Effector memory CD8-positive, alpha-beta T cell (primary cell): ENCODE data around the gene TMPRSS6.
A peak's percentile ranks its signal among the peaks of the same experiment; 100 is the strongest.

ENCODE experiments used
- ATAC-seq: fragments of 150-1000 bp; cut with Tn5 transposase; replicated peaks from 2 replicates; pipeline ENCODE4 v1.10.0; 2021; ENCODE audit warnings: mild to moderate bottlenecking, moderate library complexity
- DNase-seq, 3 experiments: peaks; one replicate each; pipeline ENCODE4 v3.0.0; 2021
- H3K27ac Mint-ChIP-seq, 2 donors: one replicate each; pipeline ENCODE4 v1.8.0; 2022; ENCODE audit warnings: mild to moderate bottlenecking in 2 of 2, mixed read lengths in 2 of 2, moderate library complexity in 2 of 2
- H3K27me3 Mint-ChIP-seq, 2 donors: one replicate each; pipeline ENCODE4 v1.8.0; 2022; ENCODE audit warnings: mixed read lengths in 2 of 2
- H3K36me3 Mint-ChIP-seq: one replicate; pipeline ENCODE4 v1.8.0; 2022; ENCODE audit warnings: mild to moderate bottlenecking, moderate library complexity, mixed read lengths; ENCODE audit not compliant: insufficient read depth
- H3K4me1 Mint-ChIP-seq, 2 donors: one replicate each; pipeline ENCODE4 v1.8.0; 2022; ENCODE audit warnings: low read depth in 2 of 2, mixed read lengths in 2 of 2
- H3K4me3 Mint-ChIP-seq, 2 donors: one replicate each; pipeline ENCODE4 v1.8.0; 2022; ENCODE audit warnings: mild to moderate bottlenecking in 2 of 2, mixed read lengths in 2 of 2, moderate library complexity in 2 of 2
- H3K9me3 Mint-ChIP-seq, 2 donors: one replicate each; pipeline ENCODE4 v1.8.0; 2022; ENCODE audit warnings: mixed read lengths in 2 of 2

TMPRSS6 gene

GRCh38 chr22:37119872-37120271, 10.4 kb upstream of the TMPRSS6 start:
- Mint-ChIP-seq H3K4me3 (no peak overlapping the region), H3K27ac (peak overlapping the region; percentile 69 to 98), H3K27me3 (no peaks in the 10 kb centered on the region), H3K36me3 (peaks cover 29% of the 10 kb centered on the region), H3K9me3 (no peaks in the 10 kb centered on the region), H3K4me1 (peaks cover 29 to 31% of the 10 kb centered on the region in 2 donors)
- DNase-seq, result no peak
- no peak for ATAC-seq

- no peaks in the 10 kb centered on the region for H3K27me3 Mint-ChIP-seq
- peaks cover 22% of the 10 kb centered on the region for H3K36me3 Mint-ChIP-seq
- DNase-seq (no peak), ATAC-seq (no peak)
- H3K4me3 Mint-ChIP-seq, result no peak overlapping the region
- H3K4me1 Mint-ChIP-seq, result peaks cover 21 to 25% of the 10 kb centered on the region in 2 donors
- no peaks in the 10 kb centered on the region for H3K9me3 Mint-ChIP-seq
- H3K27ac Mint-ChIP-seq, result peak overlapping the region; percentile 44 to 87
These were observed 8.6 kb upstream of the TMPRSS6 start for GRCh38 chr22:37118083-37118482.

GRCh38 chr22:37117092-37117491, 7.6 kb upstream of the TMPRSS6 start:
- H3K4me3 Mint-ChIP-seq, result no peak overlapping the region
- no peaks in the 10 kb centered on the region for H3K9me3 Mint-ChIP-seq
- H3K27ac Mint-ChIP-seq, result peak overlapping the region in 1 of 2 donors; percentile 87
- H3K36me3 Mint-ChIP-seq, result peaks cover 18% of the 10 kb centered on the region
- no peaks in the 10 kb centered on the region for H3K27me3 Mint-ChIP-seq
- DNase-seq (no peak), ATAC-seq (no peak)
- H3K4me1 Mint-ChIP-seq, result peaks cover 11 to 15% of the 10 kb centered on the region in 2 donors

GRCh38 chr22:37115032-37115431, 5.5 kb upstream of the TMPRSS6 start:
- H3K36me3 Mint-ChIP-seq, result peaks cover 8% of the 10 kb centered on the region
- no peaks in the 10 kb centered on the region for H3K9me3 Mint-ChIP-seq
- peaks cover 0 to 4% of the 10 kb centered on the region in 2 donors for H3K4me1 Mint-ChIP-seq
- ATAC-seq (no peak), DNase-seq (no peak)
- H3K27me3 Mint-ChIP-seq, result no peaks in the 10 kb centered on the region
- H3K27ac Mint-ChIP-seq, result peak overlapping the region in 1 of 2 donors; percentile 32
- no peak overlapping the region for H3K4me3 Mint-ChIP-seq

- H3K4me3 Mint-ChIP-seq, result no peak overlapping the region
- DNase-seq (no peak), ATAC-seq (no peak)
- H3K9me3 Mint-ChIP-seq, result no peaks in the 10 kb centered on the region
- peaks cover 3% of the 10 kb centered on the region for H3K36me3 Mint-ChIP-seq
- no peaks in the 10 kb centered on the region for H3K27me3 Mint-ChIP-seq
- H3K4me1 Mint-ChIP-seq, result peaks cover 0 to 3% of the 10 kb centered on the region in 2 donors
- no peak overlapping the region for H3K27ac Mint-ChIP-seq
These were observed 4.2 kb upstream of the TMPRSS6 start for GRCh38 chr22:37113757-37114156.

- Mint-ChIP-seq H3K36me3 (peaks cover 3% of the 10 kb centered on the region), H3K9me3 (no peaks in the 10 kb centered on the region), H3K27ac (no peak overlapping the region), H3K27me3 (no peaks in the 10 kb centered on the region), H3K4me3 (no peak overlapping the region), H3K4me1 (peaks cover 0 to 2% of the 10 kb centered on the region in 2 donors)
- ATAC-seq, result no peak
- DNase-seq, result no peak
These were observed 2.7 kb upstream of the TMPRSS6 start for GRCh38 chr22:37112084-37112728.

- Mint-ChIP-seq H3K27me3 (no peaks in the 10 kb centered on the region), H3K4me3 (no peak overlapping the region), H3K4me1 (peaks cover 0 to 2% of the 10 kb centered on the region in 2 donors), H3K9me3 (no peaks in the 10 kb centered on the region), H3K36me3 (peaks cover 3% of the 10 kb centered on the region), H3K27ac (no peak overlapping the region)
- ATAC-seq (no peak), DNase-seq (no peak)
These were observed 1.7 kb upstream of the TMPRSS6 start for GRCh38 chr22:37111156-37111717.

- DNase-seq (no peak), ATAC-seq (no peak)
- Mint-ChIP-seq H3K4me3 (no peak overlapping the region), H3K27ac (no peak overlapping the region), H3K27me3 (no peaks in the 10 kb centered on the region), H3K36me3 (peaks cover 3% of the 10 kb centered on the region), H3K4me1 (peaks cover 0 to 4% of the 10 kb centered on the region in 2 donors), H3K9me3 (no peaks in the 10 kb centered on the region)
These were observed 1.5 kb downstream of the TMPRSS6 start for GRCh38 chr22:37107816-37108621.

GRCh38 chr22:37105990-37106389, 3.5 kb downstream of the TMPRSS6 start:
- Mint-ChIP-seq H3K9me3 (no peaks in the 10 kb centered on the region), H3K27me3 (no peaks in the 10 kb centered on the region), H3K27ac (no peak overlapping the region), H3K4me1 (peaks cover 0 to 4% of the 10 kb centered on the region in 2 donors), H3K4me3 (no peak overlapping the region), H3K36me3 (peaks cover 3% of the 10 kb centered on the region)
- DNase-seq (no peak), ATAC-seq (no peak)

GRCh38 chr22:37105154-37105553, 4.4 kb downstream of the TMPRSS6 start:
- H3K36me3 Mint-ChIP-seq, result peaks cover 3% of the 10 kb centered on the region
- DNase-seq (no peak), ATAC-seq (no peak)
- no peaks in the 10 kb centered on the region for H3K27me3 Mint-ChIP-seq
- H3K27ac Mint-ChIP-seq, result no peak overlapping the region
- no peak overlapping the region for H3K4me3 Mint-ChIP-seq
- peaks cover 0 to 10% of the 10 kb centered on the region in 2 donors for H3K4me1 Mint-ChIP-seq
- H3K9me3 Mint-ChIP-seq, result no peaks in the 10 kb centered on the region

- peaks cover 3 to 13% of the 10 kb centered on the region in 2 donors for H3K4me1 Mint-ChIP-seq
- DNase-seq, result no peak
- H3K27ac Mint-ChIP-seq, result no peak overlapping the region
- no peak for ATAC-seq
- no peak overlapping the region for H3K4me3 Mint-ChIP-seq
- H3K36me3 Mint-ChIP-seq, result peaks cover 3% of the 10 kb centered on the region
- no peaks in the 10 kb centered on the region for H3K27me3 Mint-ChIP-seq
- H3K9me3 Mint-ChIP-seq, result no peaks in the 10 kb centered on the region
These were observed 5.7 kb downstream of the TMPRSS6 start for GRCh38 chr22:37103656-37104452.

- Mint-ChIP-seq H3K27me3 (no peaks in the 10 kb centered on the region), H3K4me3 (no peak overlapping the region), H3K9me3 (no peaks in the 10 kb centered on the region), H3K4me1 (peaks cover 7 to 17% of the 10 kb centered on the region in 2 donors), H3K36me3 (peaks cover 1% of the 10 kb centered on the region), H3K27ac (no peak overlapping the region)
- ATAC-seq, result no peak
- DNase-seq, result no peak
These were observed 6.4 kb downstream of the TMPRSS6 start for GRCh38 chr22:37103151-37103550.
